ENCODE results near the gene ZDHHC23. TPM values are rescaled to one million over a fixed set of nuclear protein-coding genes. Genes with fewer than 3 reads are reported as not detected.

Gene ZDHHC23
- polyA plus RNA-seq, 1 of the 3 experiments (the other 2 are of a cell fraction) = 3.7 TPM

GRCh38 chr3:113979916-113980315 is 32.1 kb downstream of the ZDHHC23 start:
- Histone ChIP-seq H3K9me3 (no peaks in the 10 kb centered on the region), H3K9ac (no peak overlapping the region), H3K4me2 (no peak overlapping the region), H4K20me1 (ENCODE audit: insufficient read depth) (no peaks in the 10 kb centered on the region), H3K4me1 (ENCODE audit: control insufficient read depth in 1 of 2, insufficient read depth in 2 of 2, low read depth in 1 of 2, low read length in 1 of 2) (no peaks in the 10 kb centered on the region), H3K9me2 (no peaks in the 10 kb centered on the region), H3F3A (replicated peaks; ENCODE audit: insufficient read depth) (no peaks in the 10 kb centered on the region), H2AFZ (ENCODE audit: low read depth) (no peak overlapping the region), H3K79me2 (ENCODE audit: insufficient read depth) (no peaks in the 10 kb centered on the region), H3K4me3 (ENCODE audit: low read depth in 2 of 2, low read length in 1 of 2) (no peak overlapping the region), H3K27me3 (ENCODE audit: insufficient read depth) (no peaks in the 10 kb centered on the region), H3K27ac (ENCODE audit: low read depth in 2 of 2, low read length in 1 of 2) (no peak overlapping the region), H3K36me3 (replicated peaks in 1 of 2; ENCODE audit: control insufficient read depth in 1 of 2, insufficient read depth in 2 of 2, low read length in 1 of 2) (peaks cover 16 to 38% of the 10 kb centered on the region in 2 experiments)
- WGBS (ENCODE audit: low lambda C conversion rate) = 86% methylated on average over 1 of the region's 1 CpG
- TF ChIP-seq NRF1 (IDR thresholded peaks at IDR 0.05; ENCODE audit: low read depth, low read length) (no peak), SIN3A (IDR thresholded peaks at IDR 0.05; ENCODE audit: borderline replicate concordance, low read depth, low read length) (no peak), FOXM1 (IDR thresholded peaks at IDR 0.05; ENCODE audit: low read depth) (no peak), MEF2A (IDR thresholded peaks at IDR 0.05; ENCODE audit: borderline replicate concordance, low read depth) (no peak), RAD21 (IDR thresholded peaks at IDR 0.05; ENCODE audit: low read length) (no peak), FOXJ3 (CRISPR knock-in tag; IDR thresholded peaks at IDR 0.05) (no peak), PBX3 (IDR thresholded peaks at IDR 0.05) (no peak), EP300 (IDR thresholded peaks at IDR 0.05; ENCODE audit: borderline replicate concordance in 1 of 2, low read depth in 1 of 2, low read length in 1 of 2) (no peak), CTCF (IDR thresholded peaks at IDR 0.05) (no peak), MXI1 (IDR thresholded peaks at IDR 0.05; ENCODE audit: low read depth, low read length) (no peak), JUND (IDR thresholded peaks at IDR 0.05) (no peak), USF1 (IDR thresholded peaks at IDR 0.05; ENCODE audit: borderline replicate concordance, low read depth) (no peak), YY1 (IDR thresholded peaks at IDR 0.05; ENCODE audit: low read depth) (no peak), CHD2 (IDR thresholded peaks at IDR 0.05; ENCODE audit: low read length, partially characterized antibody) (no peak), NFIC (IDR thresholded peaks at IDR 0.05; ENCODE audit: borderline replicate concordance) (no peak), TAF1 (IDR thresholded peaks at IDR 0.05; ENCODE audit: borderline replicate concordance, low read depth, low read length) (no peak), MAX (IDR thresholded peaks at IDR 0.05; ENCODE audit: low read depth) (no peak), IRF3 (IDR thresholded peaks at IDR 0.05; ENCODE audit: low read depth, low read length) (no peak)
- no peak for DNase-seq
- CTCF ChIA-PET = no interaction called here
- POLR2A ChIA-PET = no interaction called here

Data from SK-N-SH (cell line).